Fibroblast of lung (primary cell): Measurements from ENCODE around the gene ZMAT5. TPM values are rescaled to one million over a fixed set of nuclear protein-coding genes. Genes with fewer than 3 reads are reported as not detected.
A peak's percentile ranks its signal among the peaks of the same experiment; 100 is the strongest.

Experiments
- DNase-seq, 2 donors: peaks; one replicate each; pipeline versions ENCODE4 v3.0.0 to v3.0.0-alpha.2; 2010; ENCODE audit warnings: low read depth in 2 of 2
- H2AFZ ChIP-seq: 2 replicates; pipeline ENCODE4 v1.5.1; 2012; ENCODE audit warnings: low read length, control low read depth, inconsistent platforms
- H3K27ac ChIP-seq: 2 replicates; pipeline ENCODE4 v1.5.1; 2011; ENCODE audit warnings: low read length, control low read depth; ENCODE audit not compliant: insufficient read depth
- H3K27me3 ChIP-seq: 2 replicates; pipeline ENCODE4 v1.5.1; 2011; ENCODE audit warnings: mild to moderate bottlenecking, low read length; ENCODE audit not compliant: control insufficient read depth, insufficient read depth
- H3K36me3 ChIP-seq: 2 replicates; pipeline ENCODE4 v1.5.1; 2011; ENCODE audit warnings: low read length; ENCODE audit not compliant: control insufficient read depth, insufficient read depth
- H3K4me1 ChIP-seq: 2 replicates; pipeline ENCODE4 v1.5.1; 2011; ENCODE audit warnings: low read length; ENCODE audit not compliant: control insufficient read depth, insufficient read depth; ENCODE audit errors: extremely low read depth
- H3K4me2 ChIP-seq: 2 replicates; pipeline ENCODE4 v1.5.1; 2011; ENCODE audit warnings: low read length, control low read depth; ENCODE audit not compliant: insufficient read depth; ENCODE audit errors: extremely low read depth
- H3K4me3 ChIP-seq, 4 experiments: fragments of 200-600 bp in 1 of 4; sonication (generic) in 1 of 4; replicated peaks in 1 of 4; 2 replicates each; pipeline ENCODE4 v1.5.1; 2011 to 2016; ENCODE audit warnings: low read length in 4 of 4, low read depth in 3 of 4, mild to moderate bottlenecking in 3 of 4, control low read depth in 2 of 4, inconsistent platforms in 1 of 4, mixed read lengths in 1 of 4; ENCODE audit not compliant: insufficient read depth in 1 of 4; ENCODE audit errors: control extremely low read depth in 1 of 4
- H3K79me2 ChIP-seq: 2 replicates; pipeline ENCODE4 v1.5.1; 2012; ENCODE audit warnings: mild to moderate bottlenecking, low read length, inconsistent platforms; ENCODE audit not compliant: control insufficient read depth, insufficient read depth
- H3K9ac ChIP-seq: 2 replicates; pipeline ENCODE4 v1.5.1; 2011; ENCODE audit warnings: mild to moderate bottlenecking, low read length, control low read depth; ENCODE audit not compliant: insufficient read depth
- H3K9me3 ChIP-seq: 2 replicates; pipeline ENCODE4 v1.5.1; 2012; ENCODE audit warnings: low read depth, low read length; ENCODE audit not compliant: control insufficient read depth, insufficient read depth
- H4K20me1 ChIP-seq: 2 replicates; pipeline ENCODE4 v1.5.1; 2011; ENCODE audit warnings: low read length; ENCODE audit not compliant: control insufficient read depth, insufficient read depth; ENCODE audit errors: extremely low read depth
- EZH2 ChIP-seq: IDR thresholded peaks from 2 replicates; pipeline ENCODE4 v1.5.1; 2012; ENCODE audit warnings: low read length, control low read depth, mild to moderate bottlenecking; ENCODE audit errors: missing control alignments
- polyA plus RNA-seq, 2 donors: library from polyadenylated mRNA; depleted of rRNA in 1 of 2; stranded (reverse) in 1 of 2; unstranded in 1 of 2; fragments of >200 nt; gene quantifications; 2 replicates each; pipeline ENCODE4 v1.2.1, GENCODE V29; 2011 to 2012; ENCODE audit warnings: missing spikeins in 1 of 2
- total RNA-seq: library from RNA; depleted of rRNA; stranded (reverse); fragments of >200 nt; gene quantifications from 2 replicates; pipeline ENCODE4 v1.2.1, GENCODE V29; 2014
- TF ChIP-seq, protein P1 (sequence below), 2 donors: IDR thresholded peaks in 1 of 2; conservative IDR thresholded peaks in 1 of 2; 1 replicate in 1 of 2; 2 replicates in 1 of 2; pipeline ENCODE4 v1.5.1; 2011 to 2012; ENCODE audit warnings: low read length in 2 of 2, control low read depth in 1 of 2, inconsistent platforms in 1 of 2, low read depth in 1 of 2, mild to moderate bottlenecking in 1 of 2

ZMAT5 gene
- total and polyA plus RNA-seq, 2 donors (not counting 1 experiment from before 2014, with no cell fraction given), result 13.4 to 21.6 TPM

DNA sequence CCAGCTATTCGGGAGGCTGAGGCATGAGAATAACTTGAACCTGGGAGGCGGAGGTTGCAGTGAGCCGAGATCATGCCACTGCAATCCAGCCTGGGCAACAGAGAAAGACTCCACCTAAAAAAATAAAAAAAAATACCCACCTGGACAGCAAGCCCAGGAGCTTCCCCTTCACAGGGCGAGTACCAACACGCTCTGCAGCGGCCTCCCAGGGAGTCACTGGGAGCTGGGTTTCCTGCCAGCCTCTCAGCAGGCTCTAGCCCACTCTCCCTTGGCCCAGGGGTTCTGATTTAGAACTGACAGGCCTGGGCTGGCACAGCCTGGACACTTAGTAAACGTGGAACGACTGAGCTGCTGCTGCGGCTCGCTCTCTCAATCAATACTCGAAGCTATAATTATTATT, 49.0 kb downstream of the ZMAT5 start:
- H3K27ac ChIP-seq, result no peak overlapping the region
- H2AFZ ChIP-seq, result no peak overlapping the region
- H3K4me2 ChIP-seq, result no peak overlapping the region
- H3K4me3 ChIP-seq, result no peak overlapping the region
- TF ChIP-seq, protein P1, sequence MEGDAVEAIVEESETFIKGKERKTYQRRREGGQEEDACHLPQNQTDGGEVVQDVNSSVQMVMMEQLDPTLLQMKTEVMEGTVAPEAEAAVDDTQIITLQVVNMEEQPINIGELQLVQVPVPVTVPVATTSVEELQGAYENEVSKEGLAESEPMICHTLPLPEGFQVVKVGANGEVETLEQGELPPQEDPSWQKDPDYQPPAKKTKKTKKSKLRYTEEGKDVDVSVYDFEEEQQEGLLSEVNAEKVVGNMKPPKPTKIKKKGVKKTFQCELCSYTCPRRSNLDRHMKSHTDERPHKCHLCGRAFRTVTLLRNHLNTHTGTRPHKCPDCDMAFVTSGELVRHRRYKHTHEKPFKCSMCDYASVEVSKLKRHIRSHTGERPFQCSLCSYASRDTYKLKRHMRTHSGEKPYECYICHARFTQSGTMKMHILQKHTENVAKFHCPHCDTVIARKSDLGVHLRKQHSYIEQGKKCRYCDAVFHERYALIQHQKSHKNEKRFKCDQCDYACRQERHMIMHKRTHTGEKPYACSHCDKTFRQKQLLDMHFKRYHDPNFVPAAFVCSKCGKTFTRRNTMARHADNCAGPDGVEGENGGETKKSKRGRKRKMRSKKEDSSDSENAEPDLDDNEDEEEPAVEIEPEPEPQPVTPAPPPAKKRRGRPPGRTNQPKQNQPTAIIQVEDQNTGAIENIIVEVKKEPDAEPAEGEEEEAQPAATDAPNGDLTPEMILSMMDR (conservative IDR thresholded peaks at IDR 0.05 in 1 of 2, IDR thresholded peaks at IDR 0.05 in 1 of 2; ENCODE audit: low read depth in 1 of 2, low read length in 2 of 2), result no peak
- TF ChIP-seq EZH2, result no peak
- no peaks in the 10 kb centered on the region for H3K36me3 ChIP-seq
- peaks cover 20% of the 10 kb centered on the region for H3K27me3 ChIP-seq
- no peak for DNase-seq
- no peaks in the 10 kb centered on the region for H4K20me1 ChIP-seq
- no peak overlapping the region for H3K9ac ChIP-seq
- no peaks in the 10 kb centered on the region for H3K9me3 ChIP-seq
- no peaks in the 10 kb centered on the region for H3K4me1 ChIP-seq
- no peaks in the 10 kb centered on the region for H3K79me2 ChIP-seq

DNA sequence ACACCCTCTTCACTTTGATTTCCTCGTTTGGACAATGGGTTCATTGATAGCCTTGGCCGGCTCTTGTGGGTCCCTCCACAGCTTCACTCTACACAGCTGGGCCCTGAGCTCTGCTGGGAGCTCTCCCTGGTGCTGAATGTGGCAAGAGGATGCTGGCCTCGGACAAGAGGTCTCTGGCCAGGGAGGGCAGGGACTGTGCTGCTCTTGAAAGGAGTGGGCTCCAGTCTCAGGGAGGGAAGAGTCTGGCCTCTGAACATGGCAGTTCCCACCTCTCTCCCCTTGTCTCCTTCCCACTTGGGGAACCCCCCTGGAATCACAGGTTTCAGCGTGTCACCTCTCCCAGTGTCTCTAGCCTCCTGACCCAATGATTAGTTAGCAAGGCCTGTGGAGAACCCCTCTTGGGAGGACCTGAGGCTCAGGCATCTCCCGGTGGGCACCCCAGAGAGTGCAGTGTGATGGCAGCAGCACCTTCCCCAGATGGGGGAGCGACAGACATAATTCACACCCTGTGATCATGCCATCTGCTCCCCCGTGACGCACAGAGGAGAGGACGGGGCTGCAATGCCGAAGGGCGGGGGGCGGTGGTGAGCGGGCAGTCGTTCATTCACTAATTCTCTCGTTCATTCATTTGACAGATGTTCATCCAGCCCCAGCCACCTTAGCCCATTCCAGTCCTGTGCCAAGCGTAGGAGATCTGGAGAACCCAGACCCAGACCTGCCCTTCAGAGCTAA, 49.8 kb downstream of the ZMAT5 start:
- H4K20me1 ChIP-seq, result no peaks in the 10 kb centered on the region
- no peak overlapping the region for H3K4me2 ChIP-seq
- no peaks in the 10 kb centered on the region for H3K79me2 ChIP-seq
- no peak overlapping the region for H2AFZ ChIP-seq
- no peaks in the 10 kb centered on the region for H3K4me1 ChIP-seq
- H3K9ac ChIP-seq, result no peak overlapping the region
- DNase-seq, result peak; percentile 75 to 81
- no peak overlapping the region for H3K4me3 ChIP-seq
- peaks cover 22% of the 10 kb centered on the region for H3K27me3 ChIP-seq
- H3K9me3 ChIP-seq, result no peaks in the 10 kb centered on the region
- H3K36me3 ChIP-seq, result no peaks in the 10 kb centered on the region
- H3K27ac ChIP-seq, result no peak overlapping the region
- peak; percentile 54 for TF ChIP-seq EZH2
- TF ChIP-seq, protein P1 (conservative IDR thresholded peaks at IDR 0.05 in 1 of 2, IDR thresholded peaks at IDR 0.05 in 1 of 2; ENCODE audit: low read depth in 1 of 2, low read length in 2 of 2), result no peak

DNA sequence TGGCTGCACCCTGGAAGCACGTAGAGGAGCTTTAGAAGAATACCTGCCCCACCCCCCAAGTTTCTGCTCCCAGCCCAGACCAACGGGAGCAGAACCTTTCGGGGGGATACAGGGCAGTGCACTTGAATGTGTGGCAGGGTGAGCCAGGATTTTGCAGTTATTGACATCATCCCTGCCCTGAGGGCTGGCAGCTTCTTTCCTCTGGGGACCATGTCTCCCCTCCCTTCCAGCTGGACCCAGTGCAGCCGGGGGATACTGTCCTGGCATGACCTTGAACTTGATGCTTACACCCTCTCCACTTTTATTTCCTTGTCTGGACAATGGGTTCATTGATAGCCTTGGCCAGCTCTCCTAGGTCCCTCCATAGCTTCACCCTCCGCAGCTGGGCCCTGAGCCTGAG, 51.1 kb downstream of the ZMAT5 start:
- no peaks in the 10 kb centered on the region for H4K20me1 ChIP-seq
- H3K27ac ChIP-seq, result no peak overlapping the region
- H3K79me2 ChIP-seq, result no peaks in the 10 kb centered on the region
- H2AFZ ChIP-seq, result no peak overlapping the region
- no peak for TF ChIP-seq EZH2
- TF ChIP-seq, protein P1 (conservative IDR thresholded peaks at IDR 0.05 in 1 of 2, IDR thresholded peaks at IDR 0.05 in 1 of 2; ENCODE audit: low read depth in 1 of 2, low read length in 2 of 2), result no peak
- no peaks in the 10 kb centered on the region for H3K9me3 ChIP-seq
- H3K27me3 ChIP-seq, result peaks cover 17% of the 10 kb centered on the region
- H3K9ac ChIP-seq, result no peak overlapping the region
- no peaks in the 10 kb centered on the region for H3K4me1 ChIP-seq
- H3K36me3 ChIP-seq, result no peaks in the 10 kb centered on the region
- H3K4me2 ChIP-seq, result no peak overlapping the region
- H3K4me3 ChIP-seq, result no peak overlapping the region
- DNase-seq, result no peak
